ENCODE results near the gene SIRT3.

SIRT3 gene

GRCh38 chr11:235997-236773 is at the start of gene SIRT3:
TSS of gene SIRT3 (minus strand) at chr11:236342. CDS start at chr11:236328, 14 bp downstream.
- Mint-ChIP-seq H3K36me3 (peaks cover 12% of the 10 kb centered on the region), H3K4me3 (peak within 1 kb of the TSS; percentile 94), H3K27me3 (no peaks in the 10 kb centered on the region), H3K27ac (peak within 1 kb of the TSS; percentile 98), H3K4me1 (peaks cover 36% of the 10 kb centered on the region), H3K9me3 (no peaks in the 10 kb centered on the region)
- DNase-seq, result peak; percentile 87
- CTCF ChIA-PET, result interaction anchor here (1.6 to 2.0 kb wide), 2 partner anchors 14 to 29 kb away, joined by 5 to 24 read pairs; partner anchors contain the start of genes BET1L and RIC8A

GRCh38 chr11:285894-286220 is 49.7 kb upstream of the SIRT3 start:
- H3K4me1 Mint-ChIP-seq, result peaks cover 69% of the 10 kb centered on the region
- H3K36me3 Mint-ChIP-seq, result peaks cover 52% of the 10 kb centered on the region
- H3K9me3 Mint-ChIP-seq, result no peaks in the 10 kb centered on the region
- peak; percentile 21 for DNase-seq
- peak overlapping the region; percentile 75 for H3K27ac Mint-ChIP-seq
- H3K27me3 Mint-ChIP-seq, result peaks cover 59% of the 10 kb centered on the region
- CTCF ChIA-PET, result interaction anchor here (0.7 to 2.1 kb wide), 3 partner anchors 20 to 35 kb away, joined by 3 to 6 read pairs (median 3); no protein-coding TSS in a partner anchor
- H3K4me3 Mint-ChIP-seq, result peak overlapping the region; percentile 10

GRCh38 chr11:285021-285893 is 49.1 kb upstream of the SIRT3 start:
- CTCF ChIA-PET, result interaction anchor here (0.7 to 2.1 kb wide), 2 partner anchors 20 to 35 kb away, joined by 3 to 6 read pairs; no protein-coding TSS in a partner anchor
- Mint-ChIP-seq H3K9me3 (no peaks in the 10 kb centered on the region), H3K36me3 (peaks cover 54% of the 10 kb centered on the region), H3K4me1 (peaks cover 66% of the 10 kb centered on the region), H3K4me3 (peak overlapping the region; percentile 37), H3K27me3 (peaks cover 65% of the 10 kb centered on the region), H3K27ac (peak overlapping the region; percentile 75)
- peak; percentile 18 for DNase-seq

- CTCF ChIA-PET, result interaction anchor here (2.1 kb wide), 1 partner anchor 34 kb away, joined by 6 read pairs; no protein-coding TSS in a partner anchor
Observed at GRCh38 chr11:284105-285020, 48.2 kb upstream of the SIRT3 start.

GRCh38 chr11:283405-284104 is 47.4 kb upstream of the SIRT3 start:
- Mint-ChIP-seq H3K27me3 (peaks cover 80% of the 10 kb centered on the region), H3K36me3 (peaks cover 54% of the 10 kb centered on the region), H3K4me3 (peak overlapping the region; percentile 85), H3K9me3 (no peaks in the 10 kb centered on the region), H3K4me1 (peaks cover 66% of the 10 kb centered on the region), H3K27ac (peak overlapping the region; percentile 86)
- CTCF ChIA-PET, result interaction anchor here (2.1 to 6.6 kb wide), 3 partner anchors 16 to 33 kb away, joined by 6 to 49 read pairs (median 16); no protein-coding TSS in a partner anchor
- peak; percentile 20 for DNase-seq

More at GRCh38 chr11:284105-285020, 48.2 kb upstream of the SIRT3 start:
- H3K9me3 Mint-ChIP-seq, result no peaks in the 10 kb centered on the region
- no peak overlapping the region for H3K4me3 Mint-ChIP-seq
- H3K36me3 Mint-ChIP-seq, result peaks cover 52% of the 10 kb centered on the region
- H3K27me3 Mint-ChIP-seq, result peaks cover 74% of the 10 kb centered on the region
- H3K27ac Mint-ChIP-seq, result peak overlapping the region; percentile 86
- H3K4me1 Mint-ChIP-seq, result peaks cover 63% of the 10 kb centered on the region
- peak; percentile 19 for DNase-seq

GRCh38 chr11:282630-283360 is 46.7 kb upstream of the SIRT3 start:
- Mint-ChIP-seq H3K27ac (peak overlapping the region; percentile 86), H3K4me3 (peak overlapping the region; percentile 85), H3K9me3 (no peaks in the 10 kb centered on the region), H3K27me3 (peaks cover 81% of the 10 kb centered on the region), H3K36me3 (peaks cover 52% of the 10 kb centered on the region), H3K4me1 (peaks cover 71% of the 10 kb centered on the region)
- CTCF ChIA-PET, result interaction anchor here (3.4 to 6.6 kb wide), 2 partner anchors 15 to 32 kb away, joined by 16 to 49 read pairs; no protein-coding TSS in a partner anchor
- DNase-seq, result peak; percentile 22

GRCh38 chr11:282171-282570 is 46.0 kb upstream of the SIRT3 start:
- Mint-ChIP-seq H3K27ac (peak overlapping the region; percentile 86), H3K4me3 (peak overlapping the region; percentile 85)

GRCh38 chr11:281486-282161 is 45.5 kb upstream of the SIRT3 start:
- CTCF ChIA-PET, result interaction anchor here (1.2 to 6.6 kb wide), 4 partner anchors 14 to 33 kb away, joined by 5 to 49 read pairs (median 12); no protein-coding TSS in a partner anchor
- peaks cover 79% of the 10 kb centered on the region for H3K27me3 Mint-ChIP-seq
- peaks cover 6% of the 10 kb centered on the region for H3K9me3 Mint-ChIP-seq
- H3K27ac Mint-ChIP-seq, result peak overlapping the region; percentile 86
- peaks cover 74% of the 10 kb centered on the region for H3K4me1 Mint-ChIP-seq
- peaks cover 61% of the 10 kb centered on the region for H3K36me3 Mint-ChIP-seq
- no peak for DNase-seq
- peak overlapping the region; percentile 85 for H3K4me3 Mint-ChIP-seq

More at GRCh38 chr11:282171-282570, 46.0 kb upstream of the SIRT3 start:
- H3K9me3 Mint-ChIP-seq, result peaks cover 2% of the 10 kb centered on the region
- peak; percentile 20 for DNase-seq
- peaks cover 55% of the 10 kb centered on the region for H3K36me3 Mint-ChIP-seq
- H3K4me1 Mint-ChIP-seq, result peaks cover 75% of the 10 kb centered on the region
- peaks cover 78% of the 10 kb centered on the region for H3K27me3 Mint-ChIP-seq
- CTCF ChIA-PET, result interaction anchor here (1.2 to 6.6 kb wide), 3 partner anchors 14 to 34 kb away, joined by 5 to 49 read pairs (median 16); no protein-coding TSS in a partner anchor

GRCh38 chr11:280706-281485 is 44.8 kb upstream of the SIRT3 start:
- H3K27ac Mint-ChIP-seq, result peak overlapping the region; percentile 86
- CTCF ChIA-PET, result interaction anchor here (1.2 to 6.6 kb wide), 4 partner anchors 13 to 32 kb away, joined by 5 to 49 read pairs (median 12); no protein-coding TSS in a partner anchor
- peaks cover 66% of the 10 kb centered on the region for H3K36me3 Mint-ChIP-seq
- peak overlapping the region; percentile 85 for H3K4me3 Mint-ChIP-seq
- H3K4me1 Mint-ChIP-seq, result peaks cover 68% of the 10 kb centered on the region
- peaks cover 10% of the 10 kb centered on the region for H3K9me3 Mint-ChIP-seq
- peaks cover 82% of the 10 kb centered on the region for H3K27me3 Mint-ChIP-seq
- DNase-seq, result peak; percentile 69

GRCh38 chr11:279966-280705 is 44.0 kb upstream of the SIRT3 start:
- CTCF ChIA-PET, result interaction anchor here (2.1 to 6.6 kb wide), 3 partner anchors 12 to 29 kb away, joined by 7 to 49 read pairs (median 16); no protein-coding TSS in a partner anchor
- peak; percentile 72 for DNase-seq
- Mint-ChIP-seq H3K36me3 (peaks cover 63% of the 10 kb centered on the region), H3K4me1 (peaks cover 63% of the 10 kb centered on the region), H3K9me3 (peaks cover 10% of the 10 kb centered on the region), H3K27me3 (peaks cover 82% of the 10 kb centered on the region), H3K27ac (peak overlapping the region; percentile 91), H3K4me3 (peak overlapping the region; percentile 85)
